ENCODE data around the gene TMEM39A.

The TMEM39A gene

GRCh38 chr3:119405315-119405714 is 58.1 kb downstream of the TMEM39A start:
- Histone ChIP-seq H3K9ac (ENCODE audit: low read length in 5 of 5) (no peak overlapping the region), H3K36me3 (ENCODE audit: control insufficient read depth in 5 of 5, insufficient read depth in 5 of 5, low read length in 5 of 5) (peaks cover 19 to 91% (median 73%) of the 10 kb centered on the region in 5 donors), H3K27ac (ENCODE audit: low read depth, low read length) (no peak overlapping the region), H3K4me3 (ENCODE audit: low read depth in 1 of 5, low read length in 5 of 5) (no peak overlapping the region), H3K9me3 (ENCODE audit: control insufficient read depth in 5 of 5, low read length in 5 of 5) (no peaks in the 10 kb centered on the region), H3K27me3 (ENCODE audit: control insufficient read depth in 5 of 5, insufficient read depth in 4 of 5, low read length in 5 of 5) (no peaks in the 10 kb centered on the region), H3K4me1 (ENCODE audit: control insufficient read depth in 5 of 5, insufficient read depth in 5 of 5, low read length in 5 of 5) (no peaks in the 10 kb centered on the region)

- H3K36me3 ChIP-seq (ENCODE audit: control insufficient read depth in 5 of 5, insufficient read depth in 5 of 5, low read length in 5 of 5) = peaks cover 21 to 91% (median 71%) of the 10 kb centered on the region in 5 donors
- H3K27ac ChIP-seq (ENCODE audit: low read depth, low read length) = no peak overlapping the region
- no peak overlapping the region for H3K9ac ChIP-seq (ENCODE audit: low read length in 5 of 5)
Measured at GRCh38 chr3:119403201-119403600, 60.2 kb downstream of the TMEM39A start.

DNA sequence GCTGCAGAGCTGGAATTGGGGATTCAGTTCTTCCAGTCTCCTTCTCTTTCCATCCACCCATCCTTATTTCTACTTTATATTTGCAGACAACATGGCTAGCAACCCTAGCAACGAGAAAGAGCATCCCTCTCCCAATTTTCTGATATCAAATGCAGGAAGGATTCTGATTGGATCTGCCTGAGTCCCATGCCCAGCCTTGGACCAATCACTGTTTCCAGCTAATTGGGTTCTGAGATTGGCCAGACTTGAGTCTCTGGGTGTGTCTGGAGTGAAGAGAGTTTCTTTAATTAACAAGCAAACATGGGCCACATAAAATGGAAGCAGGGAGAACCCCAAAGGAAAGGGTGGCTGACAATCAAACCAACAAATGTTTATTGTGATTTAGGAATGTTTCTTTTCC is 60.6 kb downstream of the TMEM39A start:
- H3K27ac ChIP-seq (ENCODE audit: low read depth, low read length) = no peak overlapping the region
- H3K4me3 ChIP-seq (ENCODE audit: low read depth in 1 of 5, low read length in 5 of 5) = no peak overlapping the region
- no peaks in the 10 kb centered on the region for H3K27me3 ChIP-seq (ENCODE audit: control insufficient read depth in 5 of 5, insufficient read depth in 4 of 5, low read length in 5 of 5)
- H3K9ac ChIP-seq (ENCODE audit: low read length in 5 of 5) = no peak overlapping the region
- no peaks in the 10 kb centered on the region for H3K4me1 ChIP-seq (ENCODE audit: control insufficient read depth in 5 of 5, insufficient read depth in 5 of 5, low read length in 5 of 5)
- H3K9me3 ChIP-seq (ENCODE audit: control insufficient read depth in 5 of 5, low read length in 5 of 5) = no peaks in the 10 kb centered on the region
- H3K36me3 ChIP-seq (ENCODE audit: control insufficient read depth in 5 of 5, insufficient read depth in 5 of 5, low read length in 5 of 5) = peaks cover 20 to 91% (median 69%) of the 10 kb centered on the region in 5 donors

More at GRCh38 chr3:119403201-119403600, 60.2 kb downstream of the TMEM39A start:
- H3K9me3 ChIP-seq (ENCODE audit: control insufficient read depth in 5 of 5, low read length in 5 of 5) = no peaks in the 10 kb centered on the region
- H3K27me3 ChIP-seq (ENCODE audit: control insufficient read depth in 5 of 5, insufficient read depth in 4 of 5, low read length in 5 of 5) = no peaks in the 10 kb centered on the region
- no peaks in the 10 kb centered on the region for H3K4me1 ChIP-seq (ENCODE audit: control insufficient read depth in 5 of 5, insufficient read depth in 5 of 5, low read length in 5 of 5)
- H3K4me3 ChIP-seq (ENCODE audit: low read depth in 1 of 5, low read length in 5 of 5) = no peak overlapping the region

- H3K36me3 ChIP-seq (ENCODE audit: control insufficient read depth in 5 of 5, insufficient read depth in 5 of 5, low read length in 5 of 5) = peaks cover 20 to 96% (median 70%) of the 10 kb centered on the region in 5 donors
- no peak overlapping the region for H3K4me3 ChIP-seq (ENCODE audit: low read depth in 1 of 5, low read length in 5 of 5)
- no peaks in the 10 kb centered on the region for H3K27me3 ChIP-seq (ENCODE audit: control insufficient read depth in 5 of 5, insufficient read depth in 4 of 5, low read length in 5 of 5)
- H3K4me1 ChIP-seq (ENCODE audit: control insufficient read depth in 5 of 5, insufficient read depth in 5 of 5, low read length in 5 of 5) = no peaks in the 10 kb centered on the region
- H3K9ac ChIP-seq (ENCODE audit: low read length in 5 of 5) = no peak overlapping the region
- H3K27ac ChIP-seq (ENCODE audit: low read depth, low read length) = no peak overlapping the region
- H3K9me3 ChIP-seq (ENCODE audit: control insufficient read depth in 5 of 5, low read length in 5 of 5) = no peaks in the 10 kb centered on the region
Measured at GRCh38 chr3:119401503-119402440, 61.6 kb downstream of the TMEM39A start.

DNA sequence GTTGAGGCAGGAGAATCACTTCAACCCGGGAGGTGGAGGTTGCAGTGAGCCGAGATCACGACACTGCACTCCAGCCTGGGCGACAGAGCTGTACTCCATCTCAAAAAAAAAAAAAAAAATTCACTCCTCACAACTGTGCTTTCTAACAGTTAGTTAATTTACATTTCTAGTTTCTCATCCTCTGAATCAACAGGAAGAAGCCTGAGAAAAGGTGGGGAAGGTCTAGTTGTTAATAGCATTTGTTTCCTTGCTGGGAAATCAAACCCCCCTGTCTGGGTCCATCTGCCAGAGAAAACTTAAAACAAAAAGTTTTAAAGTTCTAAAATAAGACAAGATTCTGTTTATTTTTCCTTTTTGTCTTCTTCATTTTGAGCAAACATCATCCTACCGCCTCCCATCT is 62.3 kb downstream of the TMEM39A start:
- Histone ChIP-seq H3K4me1 (ENCODE audit: control insufficient read depth in 5 of 5, insufficient read depth in 5 of 5, low read length in 5 of 5) (no peaks in the 10 kb centered on the region), H3K9ac (ENCODE audit: low read length in 5 of 5) (no peak overlapping the region), H3K27ac (ENCODE audit: low read depth, low read length) (no peak overlapping the region), H3K36me3 (ENCODE audit: control insufficient read depth in 5 of 5, insufficient read depth in 5 of 5, low read length in 5 of 5) (peaks cover 22 to 93% (median 68%) of the 10 kb centered on the region in 5 donors), H3K9me3 (ENCODE audit: control insufficient read depth in 5 of 5, low read length in 5 of 5) (no peaks in the 10 kb centered on the region), H3K27me3 (ENCODE audit: control insufficient read depth in 5 of 5, insufficient read depth in 4 of 5, low read length in 5 of 5) (no peaks in the 10 kb centered on the region), H3K4me3 (ENCODE audit: low read depth in 1 of 5, low read length in 5 of 5) (no peak overlapping the region)

DNA sequence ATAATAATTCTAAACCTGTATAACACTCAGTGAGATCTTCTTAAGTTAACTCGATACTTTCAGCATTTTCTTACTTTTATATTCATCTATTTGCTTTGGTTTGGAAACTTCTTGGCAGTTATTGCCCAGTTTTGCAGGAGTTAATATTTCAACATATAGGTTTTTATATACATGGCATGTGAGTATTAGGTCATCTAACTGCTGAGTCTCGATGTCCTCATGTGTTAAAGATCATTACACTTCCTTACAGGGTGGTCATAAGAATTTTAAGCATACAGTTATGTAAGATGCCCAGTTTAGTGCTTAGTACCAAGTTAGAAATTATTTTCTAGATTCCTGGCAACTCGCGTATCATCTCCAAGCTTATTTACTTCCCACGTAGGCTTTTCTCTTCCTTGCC is 62.9 kb downstream of the TMEM39A start:
- no peak overlapping the region for H3K4me3 ChIP-seq (ENCODE audit: low read depth in 1 of 5, low read length in 5 of 5)
- no peaks in the 10 kb centered on the region for H3K27me3 ChIP-seq (ENCODE audit: control insufficient read depth in 5 of 5, insufficient read depth in 4 of 5, low read length in 5 of 5)
- H3K4me1 ChIP-seq (ENCODE audit: control insufficient read depth in 5 of 5, insufficient read depth in 5 of 5, low read length in 5 of 5) = no peaks in the 10 kb centered on the region
- no peak overlapping the region for H3K27ac ChIP-seq (ENCODE audit: low read depth, low read length)
- peaks cover 23 to 93% (median 68%) of the 10 kb centered on the region in 5 donors for H3K36me3 ChIP-seq (ENCODE audit: control insufficient read depth in 5 of 5, insufficient read depth in 5 of 5, low read length in 5 of 5)
- no peak overlapping the region for H3K9ac ChIP-seq (ENCODE audit: low read length in 5 of 5)
- no peaks in the 10 kb centered on the region for H3K9me3 ChIP-seq (ENCODE audit: control insufficient read depth in 5 of 5, low read length in 5 of 5)

GRCh38 chr3:119396870-119397269 is 66.5 kb downstream of the TMEM39A start:
- no peak overlapping the region for H3K4me3 ChIP-seq (ENCODE audit: low read depth in 1 of 5, low read length in 5 of 5)
- H3K27me3 ChIP-seq (ENCODE audit: control insufficient read depth in 5 of 5, insufficient read depth in 4 of 5, low read length in 5 of 5) = no peaks in the 10 kb centered on the region
- no peak overlapping the region for H3K9ac ChIP-seq (ENCODE audit: low read length in 5 of 5)
- no peaks in the 10 kb centered on the region for H3K4me1 ChIP-seq (ENCODE audit: control insufficient read depth in 5 of 5, insufficient read depth in 5 of 5, low read length in 5 of 5)
- H3K9me3 ChIP-seq (ENCODE audit: control insufficient read depth in 5 of 5, low read length in 5 of 5) = no peaks in the 10 kb centered on the region
- no peak overlapping the region for H3K27ac ChIP-seq (ENCODE audit: low read depth, low read length)
- H3K36me3 ChIP-seq (ENCODE audit: control insufficient read depth in 5 of 5, insufficient read depth in 5 of 5, low read length in 5 of 5) = peaks cover 35 to 90% (median 69%) of the 10 kb centered on the region in 5 donors

DNA sequence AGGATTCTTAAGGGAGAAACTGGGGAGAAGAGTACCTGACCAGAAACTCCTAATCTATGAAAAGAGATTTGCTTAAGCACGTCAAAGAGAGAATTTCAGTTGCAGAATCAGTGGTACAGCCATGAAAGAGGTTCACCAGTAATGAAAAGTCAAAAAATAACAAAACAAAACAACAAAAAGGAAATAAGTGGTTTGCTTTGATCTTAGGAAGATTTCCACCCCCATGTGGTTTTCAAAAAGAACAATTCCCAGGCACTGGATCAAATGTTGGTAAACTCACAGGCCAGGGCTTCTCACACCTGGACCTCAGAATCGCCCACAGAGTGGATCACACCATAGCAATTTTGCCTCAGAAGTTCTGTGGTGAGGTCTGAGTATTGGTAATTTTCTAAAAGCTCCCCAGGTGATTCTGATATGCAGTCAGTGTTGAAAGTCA is 67.5 kb downstream of the TMEM39A start:
- no peak overlapping the region for H3K9ac ChIP-seq (ENCODE audit: low read length in 5 of 5)
- H3K9me3 ChIP-seq (ENCODE audit: control insufficient read depth in 5 of 5, low read length in 5 of 5) = no peaks in the 10 kb centered on the region
- no peaks in the 10 kb centered on the region for H3K4me1 ChIP-seq (ENCODE audit: control insufficient read depth in 5 of 5, insufficient read depth in 5 of 5, low read length in 5 of 5)
- no peak overlapping the region for H3K4me3 ChIP-seq (ENCODE audit: low read depth in 1 of 5, low read length in 5 of 5)
- no peak overlapping the region for H3K27ac ChIP-seq (ENCODE audit: low read depth, low read length)
- H3K36me3 ChIP-seq (ENCODE audit: control insufficient read depth in 5 of 5, insufficient read depth in 5 of 5, low read length in 5 of 5) = peaks cover 39 to 90% (median 69%) of the 10 kb centered on the region in 5 donors
- no peaks in the 10 kb centered on the region for H3K27me3 ChIP-seq (ENCODE audit: control insufficient read depth in 5 of 5, insufficient read depth in 4 of 5, low read length in 5 of 5)

DNA sequence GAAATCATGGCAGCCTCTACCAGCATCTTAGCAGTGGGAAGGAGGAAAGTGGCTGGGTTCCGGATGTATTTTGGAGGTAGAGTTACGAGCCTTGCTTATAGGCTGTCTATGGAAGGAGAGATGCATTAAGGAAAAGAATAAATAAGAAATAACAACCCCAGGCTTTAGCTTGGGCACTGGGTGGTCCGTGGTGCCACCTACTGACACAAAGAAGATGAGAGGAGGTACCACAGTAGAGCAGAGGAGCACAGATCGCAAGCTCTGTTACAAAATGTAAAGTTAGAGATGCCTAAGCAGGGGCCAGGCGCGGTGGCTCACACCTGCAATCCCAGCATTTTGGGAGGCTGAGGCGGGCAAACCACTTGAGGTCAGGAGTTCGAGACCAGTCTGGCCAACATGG is 74.8 kb downstream of the TMEM39A start:
- H3K27me3 ChIP-seq (ENCODE audit: control insufficient read depth in 5 of 5, insufficient read depth in 4 of 5, low read length in 5 of 5) = no peaks in the 10 kb centered on the region
- no peak overlapping the region for H3K4me3 ChIP-seq (ENCODE audit: low read depth in 1 of 5, low read length in 5 of 5)
- H3K9ac ChIP-seq (ENCODE audit: low read length in 5 of 5) = no peak overlapping the region
- no peaks in the 10 kb centered on the region for H3K9me3 ChIP-seq (ENCODE audit: control insufficient read depth in 5 of 5, low read length in 5 of 5)
- no peak overlapping the region for H3K27ac ChIP-seq (ENCODE audit: low read depth, low read length)
- H3K36me3 ChIP-seq (ENCODE audit: control insufficient read depth in 5 of 5, insufficient read depth in 5 of 5, low read length in 5 of 5) = peaks cover 27 to 88% (median 65%) of the 10 kb centered on the region in 5 donors
- H3K4me1 ChIP-seq (ENCODE audit: control insufficient read depth in 5 of 5, insufficient read depth in 5 of 5, low read length in 5 of 5) = no peaks in the 10 kb centered on the region

- H3K4me1 ChIP-seq (ENCODE audit: control insufficient read depth in 5 of 5, insufficient read depth in 5 of 5, low read length in 5 of 5) = peaks cover 0 to 2% (median 0%) of the 10 kb centered on the region in 5 donors
- H3K9me3 ChIP-seq (ENCODE audit: control insufficient read depth in 5 of 5, low read length in 5 of 5) = no peaks in the 10 kb centered on the region
- H3K27ac ChIP-seq (ENCODE audit: low read depth, low read length) = no peak overlapping the region
- peaks cover 24 to 76% (median 58%) of the 10 kb centered on the region in 5 donors for H3K36me3 ChIP-seq (ENCODE audit: control insufficient read depth in 5 of 5, insufficient read depth in 5 of 5, low read length in 5 of 5)
- no peak overlapping the region for H3K4me3 ChIP-seq (ENCODE audit: low read depth in 1 of 5, low read length in 5 of 5)
- H3K27me3 ChIP-seq (ENCODE audit: control insufficient read depth in 5 of 5, insufficient read depth in 4 of 5, low read length in 5 of 5) = no peaks in the 10 kb centered on the region
- no peak overlapping the region for H3K9ac ChIP-seq (ENCODE audit: low read length in 5 of 5)
Measured at GRCh38 chr3:119382134-119382533, 81.3 kb downstream of the TMEM39A start.

Data from subcutaneous abdominal adipose tissue (tissue), 5 donors.